ENCODE measurements around the gene IQCH. TPM values are rescaled to one million over a fixed set of nuclear protein-coding genes. Genes with fewer than 3 reads are reported as not detected.

The IQCH gene
- total RNA-seq, 1 experiment from 2014 or later, result 1.1 TPM

DNA sequence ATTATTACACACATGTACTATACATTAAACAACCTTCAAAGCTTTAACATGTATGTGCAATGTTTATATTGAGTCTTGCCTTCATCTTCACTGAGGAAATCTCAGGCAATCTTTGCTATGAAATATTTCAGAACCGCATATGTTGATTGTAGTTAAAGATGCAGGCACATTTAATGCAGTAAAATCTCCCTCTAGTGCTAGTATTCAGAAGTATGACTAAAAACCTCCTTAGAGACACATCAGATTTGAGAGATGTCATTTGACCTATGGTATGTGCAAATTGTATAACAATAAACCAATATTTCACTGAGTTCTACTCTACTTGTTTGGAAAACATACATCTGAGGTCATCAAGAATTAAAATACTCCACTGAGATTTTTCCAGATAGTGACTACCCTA, 142.6 kb downstream of the IQCH start:
- H3K27ac ChIP-seq (ENCODE audit: insufficient read length, low read depth, low read length), result no peak overlapping the region
- no peaks in the 10 kb centered on the region for H3K79me1 ChIP-seq (ENCODE audit: insufficient read depth, low read depth, low read length, poor library complexity, severe bottlenecking)
- H3K9ac ChIP-seq (ENCODE audit: extremely low read depth, insufficient read length, low read length), result no peak overlapping the region
- H2BK5ac ChIP-seq (ENCODE audit: insufficient read length, low read length), result no peak overlapping the region
- H3K27me3 Mint-ChIP-seq (ENCODE audit: low read depth), result no peaks in the 10 kb centered on the region; the same call in 1 of the 2 replicates
- no peaks in the 10 kb centered on the region for H3K79me2 ChIP-seq (ENCODE audit: insufficient read depth, low read length)
- H3K14ac ChIP-seq (ENCODE audit: insufficient read depth, low read length), result no peak overlapping the region
- H4K20me1 ChIP-seq (ENCODE audit: control insufficient read depth, insufficient read depth, insufficient read length), result no peaks in the 10 kb centered on the region
- no peak overlapping the region for H2BK12ac ChIP-seq (ENCODE audit: insufficient read length, low read depth, low read length)
- H2BK20ac ChIP-seq (ENCODE audit: low read depth, low read length, poor library complexity, severe bottlenecking), result no peak overlapping the region
- no peaks in the 10 kb centered on the region for H3K36me3 Mint-ChIP-seq (ENCODE audit: insufficient read depth in 1 of 3, low read depth in 3 of 3)
- no peak overlapping the region for H2AK5ac ChIP-seq (ENCODE audit: insufficient read length, low read length)
- WGBS (ENCODE audit: extremely low coverage, insufficient read length, low lambda C conversion rate), result no CpG with 5 or more reads among the region's 1 CpG
- no peaks in the 10 kb centered on the region for H3K27me3 ChIP-seq (ENCODE audit: insufficient read depth, low read length)
- H3K56ac ChIP-seq (ENCODE audit: insufficient read length, low read depth, low read length), result no peak overlapping the region
- H3K4ac ChIP-seq (ENCODE audit: low read depth, low read length), result no peak overlapping the region
- H2BK15ac ChIP-seq (ENCODE audit: low read depth, low read length), result no peak overlapping the region
- H3K9me3 Mint-ChIP-seq, result no peaks in the 10 kb centered on the region
- no peak overlapping the region for H4K8ac ChIP-seq (replicated peaks; ENCODE audit: insufficient read length, low read depth, low read length)
- H2BK120ac ChIP-seq (ENCODE audit: low read depth, low read length, poor library complexity, severe bottlenecking), result no peak overlapping the region
- H3K27ac Mint-ChIP-seq, result no peak overlapping the region
- peaks cover 22 to 26% of the 10 kb centered on the region in 2 experiments for H3K4me1 Mint-ChIP-seq
- no peak overlapping the region for H2AFZ ChIP-seq (ENCODE audit: low read length)
- H3K23me2 ChIP-seq (ENCODE audit: insufficient read length, low read depth, low read length, poor library complexity, severe bottlenecking), result no peaks in the 10 kb centered on the region
- DNase-seq, result no peak
- no peaks in the 10 kb centered on the region for H3K4me1 ChIP-seq (ENCODE audit: insufficient read depth, low read length)
- H3K4me2 ChIP-seq (ENCODE audit: insufficient read depth, insufficient read length, low read length), result no peak overlapping the region
- H3K18ac ChIP-seq (ENCODE audit: insufficient read length, low read depth, low read length), result no peak overlapping the region
- H3K9me3 ChIP-seq (ENCODE audit: control insufficient read depth, low read depth, low read length), result no peaks in the 10 kb centered on the region
- H3T11ph ChIP-seq (ENCODE audit: low read length), result no peak overlapping the region
- TF ChIP-seq, protein P1, sequence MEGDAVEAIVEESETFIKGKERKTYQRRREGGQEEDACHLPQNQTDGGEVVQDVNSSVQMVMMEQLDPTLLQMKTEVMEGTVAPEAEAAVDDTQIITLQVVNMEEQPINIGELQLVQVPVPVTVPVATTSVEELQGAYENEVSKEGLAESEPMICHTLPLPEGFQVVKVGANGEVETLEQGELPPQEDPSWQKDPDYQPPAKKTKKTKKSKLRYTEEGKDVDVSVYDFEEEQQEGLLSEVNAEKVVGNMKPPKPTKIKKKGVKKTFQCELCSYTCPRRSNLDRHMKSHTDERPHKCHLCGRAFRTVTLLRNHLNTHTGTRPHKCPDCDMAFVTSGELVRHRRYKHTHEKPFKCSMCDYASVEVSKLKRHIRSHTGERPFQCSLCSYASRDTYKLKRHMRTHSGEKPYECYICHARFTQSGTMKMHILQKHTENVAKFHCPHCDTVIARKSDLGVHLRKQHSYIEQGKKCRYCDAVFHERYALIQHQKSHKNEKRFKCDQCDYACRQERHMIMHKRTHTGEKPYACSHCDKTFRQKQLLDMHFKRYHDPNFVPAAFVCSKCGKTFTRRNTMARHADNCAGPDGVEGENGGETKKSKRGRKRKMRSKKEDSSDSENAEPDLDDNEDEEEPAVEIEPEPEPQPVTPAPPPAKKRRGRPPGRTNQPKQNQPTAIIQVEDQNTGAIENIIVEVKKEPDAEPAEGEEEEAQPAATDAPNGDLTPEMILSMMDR (conservative IDR thresholded peaks at IDR 0.05), result no peak
- no peak overlapping the region for H3K4me3 Mint-ChIP-seq
- H3K23ac ChIP-seq (ENCODE audit: insufficient read length, low read depth, low read length), result no peak overlapping the region
- H4K5ac ChIP-seq (ENCODE audit: insufficient read length, low read depth, low read length), result no peak overlapping the region
- no peak overlapping the region for H4K91ac ChIP-seq (ENCODE audit: insufficient read length, low read depth, low read length)

All from H9 (cell line).